GM23248 (cell line): ENCODE results near the gene PRAC1.
"Not testable (repeated sequence)": the region's sequence is repeated elsewhere in the genome, so short reads cannot be mapped to it uniquely, and the experiment has no call there.

ENCODE experiments used
- EZH2 ChIP-seq: fragments of 200-600 bp; sonication (generic); IDR thresholded peaks from 2 replicates; pipeline ENCODE4 v1.6.1; 2018; ENCODE audit warnings: antibody characterized with exemption, mild to moderate bottlenecking; ENCODE audit not compliant: insufficient read depth, poor library complexity, severe bottlenecking
- EZH2phosphoT487 ChIP-seq: fragments of 200-600 bp; sonication (generic); IDR thresholded peaks from 2 replicates; pipeline ENCODE4 v1.6.1; 2018; ENCODE audit warnings: antibody characterized with exemption, moderate library complexity, mild to moderate bottlenecking, low read depth; ENCODE audit not compliant: insufficient read depth

DNA sequence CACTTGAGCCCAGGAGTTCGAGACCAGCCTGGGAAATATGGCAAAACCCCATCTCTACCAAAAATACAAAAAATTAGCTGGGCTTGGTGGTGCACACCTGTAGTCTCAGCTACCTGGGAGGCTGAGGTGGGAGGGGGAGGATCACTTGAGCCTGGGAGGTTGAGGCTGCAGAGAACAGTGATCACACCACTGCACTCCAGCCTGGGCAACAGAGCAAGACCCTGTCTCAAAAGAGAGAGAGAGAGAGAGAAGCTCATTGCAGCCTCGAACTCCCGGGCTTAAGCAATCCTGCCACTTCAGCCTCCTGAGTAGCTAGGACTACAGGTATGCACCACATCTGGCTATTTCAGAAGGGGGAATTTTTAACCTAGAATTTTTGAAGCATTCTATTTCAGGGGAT lies 5.8 kb downstream of the PRAC1 start:
- TF ChIP-seq EZH2, EZH2phosphoT487: not testable (repeated sequence)
